HG02852 (cell line): ENCODE data around the gene CCDC187.
A peak's percentile ranks its signal among the peaks of the same experiment; 100 is the strongest.

ENCODE experiments used
- ATAC-seq: cut with Tn5 transposase; IDR thresholded peaks from one replicate; pipeline ENCODE4 v1.9.1; 2021; ENCODE audit warnings: mild to moderate bottlenecking, moderate library complexity; ENCODE audit not compliant: unreplicated experiment

Gene CCDC187

DNA sequence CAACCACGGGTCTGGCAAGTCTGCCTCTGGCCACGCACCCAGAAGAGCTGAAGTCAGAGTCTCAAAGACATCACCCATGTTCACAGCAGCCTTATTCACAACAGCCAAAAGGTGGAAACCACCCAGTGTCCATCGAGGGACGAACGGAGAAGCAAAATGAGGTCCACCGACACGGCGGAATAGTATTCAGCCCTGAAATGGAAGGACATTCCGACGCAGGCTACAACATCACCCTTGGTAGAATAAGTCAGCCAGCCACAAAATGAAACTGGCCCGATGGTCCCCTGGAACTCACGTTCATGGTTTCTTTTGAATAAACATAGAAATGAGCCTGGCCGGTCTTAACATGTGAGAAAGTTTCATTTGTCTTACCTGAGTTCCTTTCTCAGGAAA lies 16.9 kb downstream of the CCDC187 start:
- ATAC-seq: no peak

GRCh38 chr9:136286359-136286986 lies 17.4 kb downstream of the CCDC187 start:
- no peak for ATAC-seq

DNA sequence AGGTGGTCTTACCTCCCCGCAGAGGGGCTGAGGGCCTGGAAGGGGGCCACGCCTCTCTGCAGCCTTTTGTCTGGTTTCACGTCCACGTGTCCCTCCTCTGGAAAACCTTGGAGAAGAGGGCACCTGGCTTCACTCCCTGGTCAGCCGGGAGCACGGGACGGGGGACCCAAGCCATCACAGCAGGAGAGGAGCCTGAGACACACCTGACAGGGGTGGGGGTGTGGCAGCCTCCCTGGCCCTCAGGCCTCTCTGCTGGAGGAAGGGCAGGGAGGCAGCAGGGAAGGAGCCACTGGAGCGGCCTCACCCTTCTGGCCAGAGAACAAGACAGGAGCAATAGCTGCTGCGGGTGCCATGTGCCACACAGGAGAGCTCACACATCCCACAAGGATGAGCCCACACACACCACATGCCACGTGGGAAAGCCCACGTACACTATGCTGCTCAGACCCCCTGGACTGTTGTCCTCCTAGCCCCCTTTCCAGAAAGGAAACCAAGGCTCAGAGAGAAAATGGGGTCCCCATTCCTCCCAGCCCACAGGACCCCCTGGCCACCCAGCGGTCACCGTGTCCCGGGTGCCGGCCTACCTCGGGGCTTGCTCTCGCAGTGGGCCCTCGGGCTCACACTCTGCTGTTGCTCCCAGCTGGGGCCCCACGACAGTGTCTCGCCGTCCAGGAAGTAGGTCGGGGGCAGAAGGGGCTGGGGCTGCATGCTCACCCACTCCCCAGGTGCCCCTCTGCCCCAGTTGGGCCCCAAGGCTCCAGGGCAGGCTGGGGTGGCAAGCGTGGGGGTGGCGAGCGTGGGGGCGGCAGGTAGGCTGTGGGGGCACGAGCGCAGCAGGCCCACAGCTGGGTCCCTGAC lies 18.2 kb downstream of the CCDC187 start:
- no peak for ATAC-seq

- ATAC-seq: no peak
Measured at GRCh38 chr9:136284951-136285350, 18.9 kb downstream of the CCDC187 start.

DNA sequence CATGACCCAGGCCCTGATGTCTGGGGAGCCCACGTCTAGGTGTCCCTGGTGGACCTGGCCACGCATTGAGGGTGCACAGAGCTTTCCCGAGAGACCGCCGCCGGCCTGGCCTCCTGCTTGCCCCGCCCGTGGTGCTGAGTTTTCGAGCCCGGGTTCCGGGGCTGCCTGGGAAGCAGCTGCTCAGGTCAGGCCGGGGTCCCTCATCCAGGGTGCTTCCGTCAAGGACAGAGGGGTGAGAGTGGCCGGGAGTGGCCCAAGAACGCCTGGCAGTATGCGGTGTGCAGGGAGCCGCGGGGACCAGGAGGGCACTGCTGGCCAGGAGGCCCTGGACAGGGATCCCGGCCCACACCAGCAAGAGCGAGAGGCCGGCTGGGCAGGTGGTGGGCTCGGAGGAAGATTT lies 19.6 kb downstream of the CCDC187 start:
- ATAC-seq: no peak

DNA sequence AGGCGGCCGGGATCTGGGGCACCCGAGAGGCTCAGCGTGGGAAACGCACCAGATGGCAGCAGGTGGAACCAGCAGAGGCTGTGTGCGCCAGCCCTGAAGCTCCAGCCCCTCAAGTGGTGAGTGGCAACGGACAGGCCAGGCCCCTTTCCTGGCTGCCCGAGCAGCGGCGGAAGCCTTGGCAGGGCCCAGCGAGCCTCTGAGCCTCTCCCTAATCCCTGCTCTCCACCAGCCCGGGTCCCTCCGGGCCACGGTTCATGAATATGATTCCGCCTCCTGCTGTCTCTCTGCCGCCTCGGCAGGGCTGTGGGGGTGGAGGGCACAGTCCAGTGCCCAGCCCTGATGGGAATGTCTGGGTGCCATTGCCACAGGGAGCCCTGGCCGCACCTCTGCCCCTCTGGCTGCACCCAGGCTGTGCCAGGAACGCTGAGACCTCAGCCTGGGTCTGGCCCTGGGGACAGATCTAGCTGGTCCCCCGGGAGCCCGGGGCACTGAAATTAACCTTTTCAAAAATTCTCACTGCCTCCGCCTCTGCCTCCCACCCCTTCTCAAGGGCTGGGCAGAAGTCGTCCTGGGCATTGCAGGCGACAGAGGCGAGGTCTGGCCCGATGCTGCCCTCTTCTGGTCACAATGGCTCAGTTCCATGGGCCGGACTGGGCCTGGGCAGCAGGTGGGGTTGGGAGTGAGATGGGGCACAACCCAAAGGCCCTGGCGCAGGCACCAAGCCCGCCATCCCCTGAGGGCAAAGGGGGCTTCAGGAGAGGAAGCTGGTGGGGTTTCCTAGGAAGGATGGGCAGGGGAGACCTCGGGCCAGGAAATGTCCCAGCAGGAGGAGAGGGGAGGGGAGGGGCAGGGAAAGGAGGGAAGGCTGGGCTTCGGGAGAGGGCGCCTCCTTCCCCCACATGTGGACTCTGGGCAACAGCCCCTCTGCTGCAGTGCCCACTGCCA lies 20.3 kb downstream of the CCDC187 start:
- peak; percentile 54 for ATAC-seq

GRCh38 chr9:136282272-136282861 lies 21.5 kb downstream of the CCDC187 start:
- ATAC-seq: no peak

GRCh38 chr9:136281421-136282271 lies 22.2 kb downstream of the CCDC187 start:
- ATAC-seq: no peak

DNA sequence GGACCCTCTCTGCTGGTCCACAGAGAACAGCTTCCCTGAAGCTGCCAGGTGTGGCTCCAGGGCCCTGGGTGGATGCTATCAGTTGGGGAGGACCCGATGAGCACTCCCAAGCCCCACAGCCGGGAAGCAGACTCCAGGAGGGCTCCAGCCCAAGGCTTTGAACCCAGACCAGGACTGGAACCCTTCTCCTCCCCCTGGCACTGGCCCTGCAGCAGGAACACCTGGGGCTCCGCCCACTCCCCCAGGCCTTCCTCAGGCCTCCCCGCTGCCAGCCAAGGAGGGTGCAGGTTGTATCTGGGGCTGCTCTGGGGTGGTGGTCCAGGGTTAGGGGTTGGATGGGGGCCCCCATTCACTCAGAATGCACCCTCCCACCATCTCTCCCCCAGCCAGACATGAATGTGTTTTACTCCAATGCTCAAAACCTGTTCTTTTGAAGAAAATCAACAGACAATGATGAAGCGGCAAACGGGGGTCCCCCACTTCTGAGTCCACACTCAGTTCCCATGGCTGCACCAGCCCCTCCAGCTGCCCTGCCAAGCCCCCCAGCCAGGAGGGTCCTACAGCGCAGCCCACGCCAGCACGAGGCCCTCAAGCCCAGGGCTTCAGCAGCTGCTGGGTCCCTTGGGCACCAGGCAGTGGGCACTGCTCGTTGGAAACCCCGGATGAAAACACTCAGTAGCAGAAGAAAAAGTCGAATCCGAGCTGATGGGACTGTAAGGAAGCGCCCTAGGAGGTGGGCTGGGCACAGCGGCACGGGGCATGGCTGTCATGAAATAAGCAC lies 23.2 kb downstream of the CCDC187 start:
- ATAC-seq: no peak

- ATAC-seq: no peak
Measured at GRCh38 chr9:136279471-136279870, 24.4 kb downstream of the CCDC187 start.

DNA sequence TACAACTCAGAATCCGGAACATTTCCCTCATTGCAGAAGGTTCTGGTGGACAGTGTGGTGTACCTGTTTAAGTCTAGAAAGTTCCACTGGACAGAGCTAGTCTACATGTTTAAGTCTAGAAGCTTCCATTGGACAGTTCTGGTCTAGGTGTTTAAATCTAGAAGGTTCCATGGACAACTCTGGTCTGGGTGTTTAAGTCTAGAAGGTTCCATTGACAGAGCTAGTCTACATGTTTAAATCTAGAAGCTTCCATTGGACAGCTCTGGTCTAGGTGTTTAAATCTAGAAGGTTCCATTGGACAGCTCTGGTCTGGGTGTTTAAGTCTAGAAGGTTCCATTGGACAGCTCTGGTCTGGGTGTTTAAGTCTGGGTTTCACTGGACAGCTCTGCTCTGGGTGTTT lies 25.0 kb downstream of the CCDC187 start:
- ATAC-seq: no peak

- ATAC-seq: no peak
Measured at GRCh38 chr9:136278221-136278620, 25.7 kb downstream of the CCDC187 start.

GRCh38 chr9:136277746-136278145 lies 26.1 kb downstream of the CCDC187 start:
- no peak for ATAC-seq

- no peak for ATAC-seq
Measured at GRCh38 chr9:136276716-136277115, 27.2 kb downstream of the CCDC187 start.

DNA sequence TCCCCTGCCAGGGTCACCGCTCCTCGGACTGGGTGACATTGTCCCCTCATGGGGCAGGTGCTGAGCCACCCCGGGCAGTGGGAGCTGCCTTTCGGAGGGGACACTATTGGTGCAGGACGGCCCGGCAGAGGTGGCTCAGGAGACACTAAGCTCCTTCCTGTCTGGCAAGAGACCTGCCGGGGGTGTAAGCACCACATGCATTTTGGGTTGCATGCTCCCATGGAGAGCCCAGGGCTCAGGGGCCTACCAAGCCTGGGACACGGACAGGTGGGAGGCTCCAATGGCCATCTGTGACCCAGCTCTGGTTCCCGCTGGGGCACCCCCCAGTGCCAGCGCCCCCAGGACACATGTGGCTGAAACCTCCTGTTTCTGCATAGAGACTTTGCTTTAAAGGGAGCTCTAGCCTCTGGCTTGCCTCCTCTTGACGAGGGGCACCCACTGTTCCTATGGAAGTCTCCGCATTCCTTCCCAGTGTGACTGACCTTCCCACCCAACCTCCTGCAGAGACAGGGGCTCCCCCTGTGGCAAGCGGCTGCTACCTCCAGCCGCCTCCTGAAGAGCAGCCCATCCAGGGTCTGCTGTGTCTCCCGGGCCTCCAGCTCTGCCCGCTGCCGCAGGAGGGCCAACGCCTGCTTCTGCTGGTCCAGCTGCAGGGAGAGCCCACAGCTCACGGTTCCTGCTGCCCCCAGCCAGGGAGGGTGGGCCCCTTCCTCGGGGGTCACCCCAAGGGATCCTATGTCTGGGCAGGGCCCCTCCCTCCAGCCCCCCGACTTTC lies 28.1 kb downstream of the CCDC187 start:
- ATAC-seq: no peak

GRCh38 chr9:136274786-136275654 lies 28.9 kb downstream of the CCDC187 start:
- ATAC-seq: no peak

- ATAC-seq: no peak
Measured at GRCh38 chr9:136273921-136274785, 29.7 kb downstream of the CCDC187 start.
